ENCODE measurements around the gene ATP5PO. TPM values are rescaled to one million over a fixed set of nuclear protein-coding genes. Genes with fewer than 3 reads are reported as not detected.

Gene ATP5PO
- polyA plus RNA-seq, 1 experiment: 365 TPM

- H3K9me3 ChIP-seq (ENCODE audit: control insufficient read depth, insufficient read depth, low read length): no peaks in the 10 kb centered on the region
- H3K4me3 ChIP-seq (ENCODE audit: low read depth, low read length): no peak overlapping the region
- no peak for TF ChIP-seq CTCF (IDR thresholded peaks at IDR 0.05; ENCODE audit: low read depth, low read length)
- ChIA-PET POLR2A (interaction anchor here (0.7 kb wide), 1 partner anchor 253 kb away, joined by 7 read pairs; no protein-coding TSS in a partner anchor), CTCF (interaction anchor here (0.7 kb wide), 3 partner anchors 11 to 184 kb away, joined by 4 to 9 read pairs (median 5); no protein-coding TSS in a partner anchor)
- no peak overlapping the region for H3K27ac ChIP-seq (ENCODE audit: low read depth, low read length)
- no peaks in the 10 kb centered on the region for H3K27me3 ChIP-seq (ENCODE audit: control insufficient read depth, insufficient read depth, low read length)
- no peak for DNase-seq (ENCODE audit: low read depth, low spot score)
These were observed 30.2 kb upstream of the ATP5PO start for GRCh38 chr21:33945652-33946270.

GRCh38 chr21:33944185-33944763 lies 28.7 kb upstream of the ATP5PO start:
- Histone ChIP-seq H3K9me3 (ENCODE audit: control insufficient read depth, insufficient read depth, low read length) (no peaks in the 10 kb centered on the region), H3K27me3 (ENCODE audit: control insufficient read depth, insufficient read depth, low read length) (no peaks in the 10 kb centered on the region), H3K4me3 (ENCODE audit: low read depth, low read length) (no peak overlapping the region), H3K27ac (ENCODE audit: low read depth, low read length) (no peak overlapping the region)
- no peak for DNase-seq (ENCODE audit: low read depth, low spot score)
- ChIA-PET CTCF (no interaction called here), POLR2A (no interaction called here)
- TF ChIP-seq CTCF (IDR thresholded peaks at IDR 0.05; ENCODE audit: low read depth, low read length): no peak

GRCh38 chr21:33943293-33943692 lies 27.7 kb upstream of the ATP5PO start:
- Histone ChIP-seq H3K4me3 (ENCODE audit: low read depth, low read length) (no peak overlapping the region), H3K27ac (ENCODE audit: low read depth, low read length) (no peak overlapping the region), H3K9me3 (ENCODE audit: control insufficient read depth, insufficient read depth, low read length) (no peaks in the 10 kb centered on the region), H3K27me3 (ENCODE audit: control insufficient read depth, insufficient read depth, low read length) (no peaks in the 10 kb centered on the region)
- no peak for DNase-seq (ENCODE audit: low read depth, low spot score)
- TF ChIP-seq CTCF (IDR thresholded peaks at IDR 0.05; ENCODE audit: low read depth, low read length): no peak
- POLR2A ChIA-PET: no interaction called here
- CTCF ChIA-PET: interaction anchor here (1.3 to 2.2 kb wide), 2 partner anchors 19 to 424 kb away, joined by 3 to 7 read pairs; no protein-coding TSS in a partner anchor

GRCh38 chr21:33942426-33942825 lies 26.8 kb upstream of the ATP5PO start:
- no peak for TF ChIP-seq CTCF (IDR thresholded peaks at IDR 0.05; ENCODE audit: low read depth, low read length)
- ChIA-PET CTCF (interaction anchor here (1.3 to 2.2 kb wide), 2 partner anchors 18 to 425 kb away, joined by 3 to 7 read pairs; no protein-coding TSS in a partner anchor), POLR2A (no interaction called here)
- Histone ChIP-seq H3K27ac (ENCODE audit: low read depth, low read length) (no peak overlapping the region), H3K27me3 (ENCODE audit: control insufficient read depth, insufficient read depth, low read length) (no peaks in the 10 kb centered on the region), H3K4me3 (ENCODE audit: low read depth, low read length) (no peak overlapping the region), H3K9me3 (ENCODE audit: control insufficient read depth, insufficient read depth, low read length) (no peaks in the 10 kb centered on the region)
- no peak for DNase-seq (ENCODE audit: low read depth, low spot score)

- no peak for TF ChIP-seq CTCF (IDR thresholded peaks at IDR 0.05; ENCODE audit: low read depth, low read length)
- peak overlapping the region; percentile 73 for H3K27ac ChIP-seq (ENCODE audit: low read depth, low read length)
- no peak for DNase-seq (ENCODE audit: low read depth, low spot score)
- H3K27me3 ChIP-seq (ENCODE audit: control insufficient read depth, insufficient read depth, low read length): no peaks in the 10 kb centered on the region
- ChIA-PET POLR2A (no interaction called here), CTCF (interaction anchor here (0.6 to 0.7 kb wide), 2 partner anchors 261 to 415 kb away, joined by 3 to 4 read pairs; no protein-coding TSS in a partner anchor)
- no peaks in the 10 kb centered on the region for H3K9me3 ChIP-seq (ENCODE audit: control insufficient read depth, insufficient read depth, low read length)
- H3K4me3 ChIP-seq (ENCODE audit: low read depth, low read length): no peak overlapping the region
These were observed 25.3 kb upstream of the ATP5PO start for GRCh38 chr21:33940881-33941245.

Data from AG04450 (cell line).